ENCODE measurements around the gene TECRL.

TECRL gene

GRCh38 chr4:64388252-64388651 lies 21.0 kb downstream of the TECRL start:
- Histone ChIP-seq H3K36me3 (ENCODE audit: control insufficient read depth in 2 of 2, insufficient read depth in 1 of 2, low read length in 2 of 2) (no peaks in the 10 kb centered on the region), H3K27ac (ENCODE audit: extremely low read depth, low read depth, low read length) (no peak overlapping the region), H3K4me3 (ENCODE audit: low read depth, low read length) (no peak overlapping the region), H3K4me1 (ENCODE audit: control insufficient read depth, insufficient read depth, low read length) (no peaks in the 10 kb centered on the region), H3K9me3 (ENCODE audit: control insufficient read depth, insufficient read depth, low read depth, low read length) (no peaks in the 10 kb centered on the region)
- POLR2A ChIA-PET: no interaction called here
- CTCF ChIA-PET: no interaction called here
- TF ChIP-seq KLF17 (tag by site-specific recombination; IDR thresholded peaks at IDR 0.05): no peak
- no peak for TF ChIP-seq ZNF626 (tag by site-specific recombination; IDR thresholded peaks at IDR 0.05)
- no peak for TF ChIP-seq ZEB2 (tag by site-specific recombination; IDR thresholded peaks at IDR 0.05)
- no peak for TF ChIP-seq ZNF169 (tag by site-specific recombination; IDR thresholded peaks at IDR 0.05)
- no peak for TF ChIP-seq ZNF707 (tag by site-specific recombination; IDR thresholded peaks at IDR 0.05)
- no peak for TF ChIP-seq ZNF558 (tag by site-specific recombination; IDR thresholded peaks at IDR 0.05)
- no peak for TF ChIP-seq ZNF777 (tag by site-specific recombination; IDR thresholded peaks at IDR 0.05; ENCODE audit: borderline replicate concordance)
- no peak for TF ChIP-seq ZFP3 (tag by site-specific recombination; IDR thresholded peaks at IDR 0.05; ENCODE audit: low read depth)

GRCh38 chr4:64385220-64385619 lies 24.0 kb downstream of the TECRL start:
- TF ChIP-seq ZSCAN30 (tag by site-specific recombination; IDR thresholded peaks at IDR 0.05): no peak
- ChIA-PET CTCF (interaction anchor here (0.5 to 0.6 kb wide), 2 partner anchors 8 to 59 kb away, joined by 3 to 4 read pairs; no protein-coding TSS in a partner anchor), POLR2A (no interaction called here)
- no peaks in the 10 kb centered on the region for H3K36me3 ChIP-seq (ENCODE audit: control insufficient read depth in 2 of 2, insufficient read depth in 1 of 2, low read length in 2 of 2)
- H3K27ac ChIP-seq (ENCODE audit: extremely low read depth, low read depth, low read length): no peak overlapping the region
- no peak overlapping the region for H3K4me3 ChIP-seq (ENCODE audit: low read depth, low read length)
- no peaks in the 10 kb centered on the region for H3K4me1 ChIP-seq (ENCODE audit: control insufficient read depth, insufficient read depth, low read length)
- H3K9me3 ChIP-seq (ENCODE audit: control insufficient read depth, insufficient read depth, low read depth, low read length): no peaks in the 10 kb centered on the region

- Histone ChIP-seq H3K4me1 (ENCODE audit: control insufficient read depth, insufficient read depth, low read length) (no peaks in the 10 kb centered on the region), H3K9me3 (ENCODE audit: control insufficient read depth, insufficient read depth, low read depth, low read length) (no peaks in the 10 kb centered on the region), H3K27ac (ENCODE audit: extremely low read depth, low read depth, low read length) (no peak overlapping the region), H3K36me3 (ENCODE audit: control insufficient read depth in 2 of 2, insufficient read depth in 1 of 2, low read length in 2 of 2) (no peaks in the 10 kb centered on the region), H3K4me3 (ENCODE audit: low read depth, low read length) (no peak overlapping the region)
- TF ChIP-seq PRDM2 (tag by site-specific recombination; IDR thresholded peaks at IDR 0.05; ENCODE audit: borderline replicate concordance) (no peak), ZBTB8A (tag by site-specific recombination; IDR thresholded peaks at IDR 0.05) (no peak), TRIM28 (IDR thresholded peaks at IDR 0.05; ENCODE audit: borderline replicate concordance, low read length) (no peak), ZNF175 (tag by site-specific recombination; IDR thresholded peaks at IDR 0.05) (no peak), ZSCAN16 (tag by site-specific recombination; IDR thresholded peaks at IDR 0.05) (no peak), YY1 (tag by site-specific recombination; IDR thresholded peaks at IDR 0.05) (no peak), ZNF362 (tag by site-specific recombination; IDR thresholded peaks at IDR 0.05) (no peak), ZBTB17 (tag by site-specific recombination; IDR thresholded peaks at IDR 0.05) (no peak), ZNF843 (tag by site-specific recombination; IDR thresholded peaks at IDR 0.05) (no peak), ZEB2 (tag by site-specific recombination; IDR thresholded peaks at IDR 0.05) (no peak), PBX3 (CRISPR knock-in tag; IDR thresholded peaks at IDR 0.05) (no peak), SCRT2 (tag by site-specific recombination; IDR thresholded peaks at IDR 0.05) (no peak)
- ChIA-PET CTCF (interaction anchor here (0.5 kb wide), 1 partner anchor 8 kb away, joined by 3 read pairs; no protein-coding TSS in a partner anchor), POLR2A (no interaction called here)
Observed at GRCh38 chr4:64384237-64385203, 24.7 kb downstream of the TECRL start.
